HepG2 (cell line): ENCODE results near the gene TCERG1L. TPM values are rescaled to one million over a fixed set of nuclear protein-coding genes. Genes with fewer than 3 reads are reported as not detected.
A peak's percentile ranks its signal among the peaks of the same experiment; 100 is the strongest.

ENCODE experiments used
- ATAC-seq: fragments of 200-7000 bp; cut with Tn5 transposase; 3 replicates; pipeline ENCODE4 v1.9.1; 2020; ENCODE audit warnings: mild to moderate bottlenecking, moderate library complexity
- BruUV-seq: library from RNA; stranded (reverse); fragments of 400-500 nt; replicated peaks from 2 replicates; lab custom pipeline; 2021; lab: Mats Ljungman, UMichigan
- CTCF ChIA-PET: fragments of 300-600 bp; formaldehyde crosslinking; extraction: SDS; loops from one replicate; lab custom pipeline; 2021; ENCODE audit warnings: low total read pairs, inconsistent platforms, low intra/inter-chr PET ratio; lab: Yijun Ruan, JAX
- POLR2A ChIA-PET: fragments of 350-600 bp; sonication (Branson Sonifier 250); formaldehyde crosslinking; loops from one replicate; lab custom pipeline; 2020; ENCODE audit warnings: antibody characterized with exemption, inconsistent platforms; lab: Yijun Ruan, JAX
- DNase-seq: peaks from one replicate; pipeline ENCODE4 v3.0.0-alpha.2; 2015; ENCODE audit warnings: low spot score
- FAIRE-seq: peaks from 3 replicates; lab custom pipeline; 2011; peaks lifted over from hg19 to GRCh38; lab: Jason Lieb, UNC
- H2AFZ ChIP-seq: one replicate; pipeline ENCODE4 v1.6.1; 2011; ENCODE audit warnings: low read length, inconsistent platforms
- H3K27ac ChIP-seq: fragments of 300-600 bp; 3 replicates; pipeline ENCODE4 v1.8.0; 2011; ENCODE audit warnings: mixed run types, mild to moderate bottlenecking, mixed read lengths, low read length, inconsistent platforms; ENCODE audit not compliant: insufficient read depth; ENCODE audit errors: extremely low read length
- H3K27me3 ChIP-seq, 2 experiments: fragments of 200-600 bp in 1 of 2; 2 replicates in 1 of 2; 3 replicates in 1 of 2; pipeline versions ENCODE4 v1.6.0 to v1.8.0; 2011; ENCODE audit warnings: low read length in 2 of 2, mild to moderate bottlenecking in 2 of 2, moderate library complexity in 2 of 2, inconsistent platforms in 1 of 2; ENCODE audit not compliant: insufficient read depth in 2 of 2, control insufficient read depth in 1 of 2
- H3K36me3 ChIP-seq, 2 experiments: fragments of 200-600 bp in 1 of 2; replicated peaks in 1 of 2; 2 replicates in 1 of 2; 3 replicates in 1 of 2; pipeline versions ENCODE4 v1.5.1 to v1.8.0; 2011; ENCODE audit warnings: low read length in 2 of 2, inconsistent platforms in 1 of 2; ENCODE audit not compliant: insufficient read depth in 2 of 2, control insufficient read depth in 1 of 2
- H3K4me1 ChIP-seq: 2 replicates; pipeline ENCODE4 v1.5.1; 2012; ENCODE audit warnings: low read length, inconsistent platforms; ENCODE audit not compliant: insufficient read depth
- H3K4me2 ChIP-seq: 2 replicates; pipeline ENCODE4 v1.6.0; 2011; ENCODE audit warnings: low read depth, low read length, inconsistent platforms
- H3K4me3 ChIP-seq, 3 experiments: fragments of 200-600 bp in 1 of 3; sonication (generic), shearing (Covaris generic) in 1 of 3; replicated peaks in 1 of 3; 2 replicates each; pipeline ENCODE4 v1.5.1; 2011 to 2016; ENCODE audit warnings: low read length in 3 of 3, inconsistent platforms in 2 of 3, low read depth in 2 of 3, mild to moderate bottlenecking in 2 of 3, control low read depth in 1 of 3, mixed read lengths in 1 of 3; ENCODE audit not compliant: insufficient read depth in 1 of 3
- H3K79me2 ChIP-seq: one replicate; pipeline ENCODE4 v1.6.1; 2011; ENCODE audit warnings: low read length, inconsistent platforms; ENCODE audit not compliant: insufficient read depth
- H3K9ac ChIP-seq: 2 replicates; pipeline ENCODE4 v1.6.0; 2011; ENCODE audit warnings: mild to moderate bottlenecking, low read depth, low read length, inconsistent platforms; ENCODE audit not compliant: insufficient read depth
- H3K9me3 ChIP-seq: 2 replicates; pipeline ENCODE4 v1.5.1; 2012; ENCODE audit warnings: mild to moderate bottlenecking, low read length
- H4K20me1 ChIP-seq: 2 replicates; pipeline ENCODE4 v1.6.0; 2011; ENCODE audit warnings: inconsistent platforms, mild to moderate bottlenecking, low read length, moderate library complexity; ENCODE audit not compliant: insufficient read depth
- ATF7 ChIP-seq, 2 experiments: fragments of 450-650 bp in 1 of 2; sonication (generic) in 1 of 2; formaldehyde crosslinking in 1 of 2; IDR thresholded peaks; 2 replicates each; pipeline versions ENCODE4 v1.4.0 to v1.6.1; 2016 to 2020; ENCODE audit warnings: antibody characterized with exemption in 1 of 2, mild to moderate bottlenecking in 1 of 2, missing genetic modification reagents in 1 of 2
- CREB1 ChIP-seq, 2 experiments: fragments of 450-650 bp in 1 of 2; IDR thresholded peaks; 2 replicates each; pipeline ENCODE4 v1.6.1; 2016 to 2017; ENCODE audit warnings: control low read depth in 1 of 2, mild to moderate bottlenecking in 1 of 2, missing compliant biosample characterization in 1 of 2, missing genetic modification characterization in 1 of 2
- ERF ChIP-seq: IDR thresholded peaks from 2 replicates; pipeline ENCODE4 v1.6.1; 2018; ENCODE audit warnings: missing biosample characterization, missing genetic modification reagents
- KMT2B ChIP-seq: IDR thresholded peaks from 2 replicates; pipeline ENCODE4 v1.6.1; 2016; ENCODE audit warnings: missing genetic modification reagents, missing compliant biosample characterization
- MED1 ChIP-seq: sonication (generic); formaldehyde crosslinking; IDR thresholded peaks from 2 replicates; pipeline ENCODE4 v1.4.0; 2020; ENCODE audit warnings: missing genetic modification reagents
- PPARG ChIP-seq: conservative IDR thresholded peaks from 2 replicates; pipeline ENCODE4 v1.6.1; 2016; ENCODE audit warnings: missing biosample characterization, missing genetic modification reagents
- ZBTB33 ChIP-seq: sonication (generic); formaldehyde crosslinking; IDR thresholded peaks from 2 replicates; pipeline ENCODE4 v1.4.0; 2020; ENCODE audit warnings: missing genetic modification reagents
- ZNF83 ChIP-seq: sonication (generic); formaldehyde crosslinking; IDR thresholded peaks from 2 replicates; pipeline ENCODE4 v1.4.0; 2020; ENCODE audit warnings: missing genetic modification reagents, mild to moderate bottlenecking, borderline replicate concordance
- WGBS: methylation state at CpG from one replicate; pipeline ENCODE4 v1.1.6; 2017; ENCODE audit warnings: low lambda C conversion rate; 5-methylcytosine and 5-hydroxymethylcytosine counted together
- in situ Hi-C: cut with HindIII; loops from 2 replicates; pipeline ENCODE4 v1.10.0; 2017; ENCODE audit warnings: low pct_unique_long_range_greater_than_20kb; ENCODE audit not compliant: extremely low pct_ligation_motif_present
- intact Hi-C: fragments of 100-400 bp; cut with micrococcal nuclease; formaldehyde crosslinking; loops from one replicate; pipeline ENCODE4 v1.10.0; 2022; ENCODE audit not compliant: unreplicated experiment
- polyA plus RNA-seq, 8 experiments: library from polyadenylated mRNA; depleted of rRNA in 3 of 8; stranded (reverse) in 7 of 8; unstranded in 1 of 8; fragments of >200 nt; fragmentation: Illumina TruSeq in 4 of 8; extraction: Trizol in 4 of 8; gene quantifications; 2 replicates each; pipeline versions ENCODE4 v1.2.1 to v1.2.3, GENCODE V29; 2011 to 2016; ENCODE audit warnings: low read depth in 4 of 8, missing spikeins in 1 of 8, mixed read lengths in 1 of 8; ENCODE audit not compliant: insufficient read depth in 1 of 8
- total RNA-seq, 5 experiments: library from RNA; depleted of rRNA; stranded (reverse); fragments of >200 nt; fragmentation: Illumina TruSeq; extraction: Trizol; gene quantifications; 2 replicates each; pipeline ENCODE4 v1.2.3, GENCODE V29; 2016; ENCODE audit warnings: low read depth in 1 of 5
- TF ChIP-seq, protein P1 (sequence below): sonication (generic); formaldehyde crosslinking; IDR thresholded peaks from 2 replicates; pipeline ENCODE4 v1.5.1; 2020; ENCODE audit warnings: mild to moderate bottlenecking, missing genetic modification reagents, moderate library complexity

The TCERG1L gene
- total and polyA plus RNA-seq, 2 of the 13 experiments (the other 11 are each of a cell fraction or from before 2014, with no cell fraction given): not detected

DNA sequence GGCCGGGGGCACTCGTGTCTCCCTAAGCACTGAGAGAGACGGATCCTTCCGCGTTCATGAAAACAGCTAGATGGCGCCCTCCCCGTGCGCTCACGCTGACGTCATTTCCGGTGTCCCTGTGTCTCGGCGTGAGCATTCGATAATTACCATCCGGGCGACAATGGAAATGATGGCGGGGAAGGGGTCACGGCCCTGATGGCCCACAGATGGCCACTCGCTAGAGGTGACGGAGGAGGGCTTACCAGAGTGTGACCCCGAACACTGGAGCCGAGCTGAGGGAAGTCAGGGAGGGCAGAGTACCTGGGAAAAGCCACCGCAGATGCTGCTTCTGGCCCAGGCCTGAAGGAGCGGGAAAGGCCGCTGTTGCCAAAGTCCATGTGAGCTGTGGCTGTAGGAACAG lies 222.9 kb downstream of the TCERG1L start:
- no peak for ATAC-seq
- in situ Hi-C loops: no loop called here
- ChIA-PET CTCF (no interaction called here), POLR2A (no interaction called here)
- no peak overlapping the region for H2AFZ ChIP-seq
- H3K9ac ChIP-seq: no peak overlapping the region
- H3K36me3 ChIP-seq: no peaks in the 10 kb centered on the region
- peaks cover 20% of the 10 kb centered on the region for H3K4me1 ChIP-seq
- H3K79me2 ChIP-seq: no peaks in the 10 kb centered on the region
- H3K4me3 ChIP-seq: no peak overlapping the region
- TF ChIP-seq, protein P1, sequence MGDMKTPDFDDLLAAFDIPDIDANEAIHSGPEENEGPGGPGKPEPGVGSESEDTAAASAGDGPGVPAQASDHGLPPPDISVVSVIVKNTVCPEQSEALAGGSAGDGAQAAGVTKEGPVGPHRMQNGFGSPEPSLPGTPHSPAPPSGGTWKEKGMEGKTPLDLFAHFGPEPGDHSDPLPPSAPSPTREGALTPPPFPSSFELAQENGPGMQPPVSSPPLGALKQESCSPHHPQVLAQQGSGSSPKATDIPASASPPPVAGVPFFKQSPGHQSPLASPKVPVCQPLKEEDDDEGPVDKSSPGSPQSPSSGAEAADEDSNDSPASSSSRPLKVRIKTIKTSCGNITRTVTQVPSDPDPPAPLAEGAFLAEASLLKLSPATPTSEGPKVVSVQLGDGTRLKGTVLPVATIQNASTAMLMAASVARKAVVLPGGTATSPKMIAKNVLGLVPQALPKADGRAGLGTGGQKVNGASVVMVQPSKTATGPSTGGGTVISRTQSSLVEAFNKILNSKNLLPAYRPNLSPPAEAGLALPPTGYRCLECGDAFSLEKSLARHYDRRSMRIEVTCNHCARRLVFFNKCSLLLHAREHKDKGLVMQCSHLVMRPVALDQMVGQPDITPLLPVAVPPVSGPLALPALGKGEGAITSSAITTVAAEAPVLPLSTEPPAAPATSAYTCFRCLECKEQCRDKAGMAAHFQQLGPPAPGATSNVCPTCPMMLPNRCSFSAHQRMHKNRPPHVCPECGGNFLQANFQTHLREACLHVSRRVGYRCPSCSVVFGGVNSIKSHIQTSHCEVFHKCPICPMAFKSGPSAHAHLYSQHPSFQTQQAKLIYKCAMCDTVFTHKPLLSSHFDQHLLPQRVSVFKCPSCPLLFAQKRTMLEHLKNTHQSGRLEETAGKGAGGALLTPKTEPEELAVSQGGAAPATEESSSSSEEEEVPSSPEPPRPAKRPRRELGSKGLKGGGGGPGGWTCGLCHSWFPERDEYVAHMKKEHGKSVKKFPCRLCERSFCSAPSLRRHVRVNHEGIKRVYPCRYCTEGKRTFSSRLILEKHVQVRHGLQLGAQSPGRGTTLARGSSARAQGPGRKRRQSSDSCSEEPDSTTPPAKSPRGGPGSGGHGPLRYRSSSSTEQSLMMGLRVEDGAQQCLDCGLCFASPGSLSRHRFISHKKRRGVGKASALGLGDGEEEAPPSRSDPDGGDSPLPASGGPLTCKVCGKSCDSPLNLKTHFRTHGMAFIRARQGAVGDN: 0 out of 2 replicates have a peak, but pooled peaks have one; percentile 12
- TF ChIP-seq ATF7 (IDR thresholded peaks at IDR 0.05) (peak; percentile 79), ATF7 (CRISPR knock-in tag; IDR thresholded peaks at IDR 0.05) (no peak), ZBTB33 (CRISPR knock-in tag) (peak; percentile 42; the same call in 1 of the 2 replicates), MED1 (CRISPR knock-in tag) (no peak), CREB1 (IDR thresholded peaks at IDR 0.05) (peak; percentile 85), CREB1 (CRISPR knock-in tag; IDR thresholded peaks at IDR 0.05) (no peak), KMT2B (CRISPR knock-in tag) (no peak), ERF (CRISPR knock-in tag) (no peak), PPARG (CRISPR knock-in tag) (no peak), ZNF83 (CRISPR knock-in tag) (no peak)
- no peak overlapping the region for H3K27ac ChIP-seq
- no peak for DNase-seq
- no peaks in the 10 kb centered on the region for H3K9me3 ChIP-seq
- WGBS: 59% methylated on average over 25 of the region's 25 CpGs
- BruUV-seq: no TSS peak
- no peak overlapping the region for H3K4me2 ChIP-seq
- H4K20me1 ChIP-seq: no peaks in the 10 kb centered on the region; the same call in 1 of the 2 replicates
- FAIRE-seq: no peak
- H3K27me3 ChIP-seq: peaks cover 0 to 42% of the 10 kb centered on the region in 2 experiments; a peak in 4 of 5 replicates
- intact Hi-C loops: no loop called here
